Posterior cingulate gyrus (tissue), 11 donors: ENCODE results near the gene ENTPD8.
"Not testable (repeated sequence)": the region's sequence is repeated elsewhere in the genome, so short reads cannot be mapped to it uniquely, and the experiment has no call there.

Experiments
- DNase-seq, 10 donors: peaks; one replicate each; pipeline versions ENCODE4 v3.0.0 to v3.0.0-alpha.2; 2020 to 2021; ENCODE audit warnings: mixed read lengths in 3 of 10
- intact Hi-C: fragments of 100-400 bp; cut with DNase I; formaldehyde crosslinking; loops from one replicate; pipeline ENCODE4 v1.15.1; 2023

The ENTPD8 gene

DNA sequence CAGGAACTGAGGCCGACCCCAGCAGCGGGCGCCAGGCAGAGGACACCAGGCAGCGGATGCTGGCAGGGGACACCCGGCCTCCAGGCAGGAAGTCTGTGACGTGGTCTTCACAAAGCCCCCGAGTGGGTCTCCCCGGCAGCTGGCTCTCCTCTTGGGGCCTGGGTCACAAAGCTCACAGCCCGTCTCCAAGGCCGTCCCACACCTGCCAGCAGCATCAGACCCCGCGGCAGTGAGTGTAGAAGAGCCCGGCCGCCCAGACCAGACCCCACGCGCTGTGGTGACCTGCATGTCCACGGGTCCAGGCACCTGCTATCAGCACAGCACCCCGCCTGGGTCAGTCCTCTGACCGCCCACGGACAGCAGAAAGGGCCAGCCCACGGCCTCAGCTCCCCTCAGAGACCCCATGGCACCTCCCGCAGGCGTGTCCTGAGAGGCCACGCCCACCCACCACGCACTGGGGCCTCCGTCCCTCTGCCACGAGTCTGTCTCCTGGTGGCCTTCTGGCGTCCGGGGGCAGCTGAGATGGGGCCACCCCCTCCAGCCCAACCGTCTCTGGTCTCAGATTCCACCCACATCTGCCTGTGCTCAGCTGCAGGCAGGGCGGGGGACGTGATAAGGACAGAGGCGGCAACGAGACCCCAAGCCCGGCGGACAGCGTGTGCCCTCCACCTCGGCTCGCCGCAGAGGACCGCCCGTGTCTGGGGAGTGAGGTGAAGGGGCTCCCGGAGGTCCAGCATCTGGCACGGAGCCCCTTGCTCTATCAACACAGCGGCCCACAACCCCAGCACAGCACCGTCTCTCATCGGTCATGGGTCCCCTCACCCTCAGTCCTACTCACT is 52.3 kb downstream of the ENTPD8 start:
- intact Hi-C loops, result no loop called here
- DNase-seq, result no peak

DNA sequence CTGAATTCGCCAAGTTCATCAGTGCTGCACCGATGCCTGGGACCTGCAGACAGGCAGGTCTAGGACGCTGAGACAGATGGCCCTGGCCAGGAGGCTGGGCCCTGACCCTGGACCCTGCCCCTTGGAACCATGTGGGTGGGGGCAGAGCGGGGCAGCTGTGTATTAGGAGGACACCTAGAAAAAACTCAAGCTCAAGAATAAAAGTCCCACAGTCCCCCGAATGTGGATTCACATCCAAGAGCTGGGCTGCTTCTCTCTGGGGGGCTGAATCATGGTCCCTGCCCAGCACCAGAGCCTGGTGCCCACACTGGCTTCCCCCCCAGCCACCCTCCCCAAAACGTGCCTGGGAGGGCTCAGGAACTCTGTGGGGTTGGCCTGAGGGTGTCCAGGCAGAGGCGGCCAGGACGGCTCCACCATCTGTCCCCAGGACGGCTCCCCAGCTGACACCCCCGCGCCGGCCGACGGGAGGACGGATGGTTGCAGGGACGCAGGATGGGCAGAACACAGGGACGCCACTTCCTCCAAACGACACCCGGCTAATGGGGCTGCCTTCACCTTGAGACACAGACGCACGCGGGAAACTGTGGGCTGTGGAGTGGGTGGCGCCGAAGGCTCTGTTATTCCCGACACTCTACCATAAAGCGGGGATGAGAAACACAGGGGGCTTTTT is 53.1 kb downstream of the ENTPD8 start:
- no peak for DNase-seq
- intact Hi-C loops, result no loop called here

DNA sequence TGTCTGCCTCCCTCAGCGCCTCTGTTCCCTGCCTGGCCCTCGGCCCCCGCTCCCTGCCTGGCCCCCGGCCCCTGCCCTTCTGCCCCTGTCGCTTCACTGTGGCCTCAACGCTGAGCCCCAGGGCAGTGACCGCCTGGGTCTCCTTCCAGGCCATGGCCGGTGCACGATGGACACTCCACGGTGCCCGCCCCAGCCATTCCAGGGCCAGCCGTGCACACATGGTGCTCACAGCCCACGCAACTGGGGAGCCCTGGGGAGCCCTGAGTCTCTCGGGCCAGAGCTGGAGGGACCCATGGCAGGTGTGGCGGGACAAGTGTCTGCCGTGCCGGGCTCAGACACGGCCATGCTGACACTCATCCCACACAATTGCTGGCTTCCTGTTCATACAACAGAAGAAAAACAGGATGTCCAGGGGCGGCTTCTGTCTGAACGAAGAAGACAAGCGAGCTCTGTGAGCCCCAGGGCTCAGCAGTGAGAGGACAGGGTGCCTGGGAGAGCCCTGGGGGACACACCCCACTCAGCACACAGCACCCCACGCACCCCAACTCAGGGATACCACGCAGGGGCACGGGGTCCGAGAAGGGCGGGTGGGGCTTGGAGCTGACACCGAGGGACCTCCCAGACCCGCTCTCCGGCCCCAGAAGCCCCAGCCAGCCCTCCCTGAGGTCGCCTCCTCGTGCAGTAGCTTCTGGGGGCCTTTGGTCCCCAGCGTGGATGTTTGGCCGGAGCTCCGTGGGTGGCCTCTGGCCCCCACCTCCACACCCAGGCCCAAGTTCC is 53.9 kb downstream of the ENTPD8 start:
- no peak for DNase-seq
- intact Hi-C loops, result no loop called here

DNA sequence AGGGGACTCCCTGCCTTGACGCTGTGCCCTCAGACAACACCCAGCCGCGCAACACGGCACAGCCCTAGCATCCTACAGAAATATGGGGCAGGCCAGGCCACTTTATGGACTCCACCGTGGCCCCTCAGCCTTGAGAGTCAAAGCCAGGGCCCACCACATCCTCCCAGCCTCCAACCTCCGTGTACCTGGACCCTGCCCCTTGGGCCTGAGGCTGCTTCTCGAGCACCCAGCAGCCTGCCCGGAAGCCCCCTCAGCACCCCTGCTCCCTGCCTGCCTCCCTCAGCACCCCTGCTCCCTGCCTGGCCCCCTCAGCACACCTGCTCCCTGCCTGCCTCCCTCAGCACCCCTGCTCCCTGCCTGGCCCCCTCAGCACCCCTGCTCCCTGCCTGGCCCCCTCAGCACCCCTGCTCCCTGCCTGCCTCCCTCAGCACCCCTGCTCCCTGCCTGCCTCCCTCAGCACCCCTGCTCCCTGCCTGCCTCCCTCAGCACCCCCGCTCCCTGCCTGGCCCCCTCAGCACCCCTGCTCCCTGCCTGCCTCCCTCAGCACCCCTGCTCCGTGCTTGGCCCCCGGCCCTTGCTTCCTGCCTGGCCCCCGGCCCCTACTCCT is 54.5 kb downstream of the ENTPD8 start:
- intact Hi-C loops, DNase-seq: not testable (repeated sequence)

DNA sequence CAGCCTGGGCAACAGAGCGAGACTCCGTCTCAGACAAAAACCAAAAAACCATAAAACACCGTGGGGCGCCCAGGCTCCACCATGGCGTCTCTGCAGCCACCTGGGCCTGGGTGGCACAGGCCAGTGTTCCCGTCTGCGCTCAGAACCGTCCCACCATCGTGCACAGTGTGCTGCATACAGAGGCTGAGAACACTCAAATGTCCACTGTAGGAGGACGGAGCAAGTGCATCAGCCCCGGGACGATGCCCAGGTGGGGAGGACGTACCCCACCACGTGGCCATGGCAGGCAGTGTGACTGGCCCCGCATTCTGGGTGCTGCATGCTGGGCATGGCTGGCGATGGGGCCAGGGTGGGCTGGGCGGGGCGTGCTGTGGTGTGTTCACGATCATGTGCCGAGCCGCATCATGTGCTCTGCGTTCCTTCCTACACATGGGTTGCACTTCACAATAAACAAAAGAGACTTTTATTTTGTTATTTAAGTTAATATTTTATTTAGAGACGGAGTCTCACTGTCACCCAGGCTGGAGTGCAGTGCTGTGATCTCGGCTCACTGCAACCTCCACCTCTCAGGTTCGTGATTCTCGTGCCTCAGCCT is 56.0 kb downstream of the ENTPD8 start:
- intact Hi-C loops, result no loop called here
- DNase-seq, result peak in 2 of 10 donors; percentile 4 to 75
